Activated CD8-positive, alpha-beta memory T cell treated with anti-CD3 and anti-CD28 coated beads for 48 hours (primary cell): ENCODE results near the gene ADGRG3.
"Not testable (repeated sequence)": the region's sequence is repeated elsewhere in the genome, so short reads cannot be mapped to it uniquely, and the experiment has no call there.

Experiments
- DNase-seq, 3 experiments: peaks; one replicate each; pipeline ENCODE4 v3.0.0-alpha.2; 2020; ENCODE audit warnings: low read depth in 2 of 3, low spot score in 2 of 3

Gene ADGRG3

DNA sequence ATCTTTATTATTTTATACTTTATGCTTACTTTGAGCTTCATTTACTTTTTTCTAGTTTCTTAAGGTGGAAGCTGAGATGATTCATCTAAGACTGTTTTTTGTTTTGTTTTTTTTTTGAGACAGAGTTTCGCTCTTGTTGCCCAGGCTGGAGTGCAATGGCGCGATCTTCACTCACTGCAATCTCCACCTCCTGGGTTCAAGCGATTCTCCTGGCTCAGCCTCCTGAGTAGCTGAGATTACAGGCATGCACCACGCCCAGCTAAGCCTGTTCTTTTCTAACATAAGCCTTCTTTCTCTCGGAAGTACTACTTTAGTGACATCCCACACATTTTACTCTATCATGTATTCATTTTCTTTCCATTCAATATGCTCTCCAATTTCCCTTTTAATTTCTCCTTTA lies 44.5 kb downstream of the ADGRG3 start:
- not testable (repeated sequence) for DNase-seq

DNA sequence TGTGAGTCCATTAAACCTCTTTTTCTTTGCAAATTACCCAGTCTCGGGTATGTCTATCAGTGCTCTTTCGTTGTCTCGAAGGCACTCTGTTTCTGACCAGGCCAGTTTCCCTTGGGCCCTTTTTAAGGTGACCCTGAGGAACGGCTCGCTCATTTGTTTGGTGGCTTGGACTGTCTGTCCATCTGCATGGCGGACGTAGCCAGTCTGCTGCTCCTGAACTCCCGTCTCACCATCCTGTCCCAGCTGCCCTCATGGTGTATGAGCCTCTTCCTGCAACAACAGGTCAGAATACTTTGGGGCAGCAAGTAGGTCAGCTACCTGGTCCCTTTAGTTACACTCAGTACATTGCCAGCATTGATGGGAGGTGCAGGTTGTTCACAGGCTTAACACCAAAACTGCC lies 45.5 kb downstream of the ADGRG3 start:
- no peak for DNase-seq

DNA sequence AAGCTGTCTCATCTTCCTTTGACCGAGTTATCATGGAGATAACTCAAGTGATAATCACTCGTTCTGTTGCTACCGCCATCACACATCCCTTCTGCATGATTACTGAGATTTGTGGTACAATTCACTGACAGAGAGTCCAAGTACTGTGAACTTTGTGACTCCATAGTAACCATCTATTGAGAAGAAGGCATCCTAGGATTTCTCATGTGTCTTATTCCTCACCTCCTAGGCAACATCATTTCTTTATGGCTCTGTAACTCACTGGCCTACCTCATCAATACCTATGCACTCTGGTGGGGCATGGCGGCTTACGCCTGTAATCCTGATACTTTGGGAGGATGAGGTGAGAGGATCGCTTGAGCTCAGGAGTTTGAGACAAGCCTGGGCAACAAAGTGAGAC lies 45.9 kb downstream of the ADGRG3 start:
- DNase-seq: no peak

DNA sequence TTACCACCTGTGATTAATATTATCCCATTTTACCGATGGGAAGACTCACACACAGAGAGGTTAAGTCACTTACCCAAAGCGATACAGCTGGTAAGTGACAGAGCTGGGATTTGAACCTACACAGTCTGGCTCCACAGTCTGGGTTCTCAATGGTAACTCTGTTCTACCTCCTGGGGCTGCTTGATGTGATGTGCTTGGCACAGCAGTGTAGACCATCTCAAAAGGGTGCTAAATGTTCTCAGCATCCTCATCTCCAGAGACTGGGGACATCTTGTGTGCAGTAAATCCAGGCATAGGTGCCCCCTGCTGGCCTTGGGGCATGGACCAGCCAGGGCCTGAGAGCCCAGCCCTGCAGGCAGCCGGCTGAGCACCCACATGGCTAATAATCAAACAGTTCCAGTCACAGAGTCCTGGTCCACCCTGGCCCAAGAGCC lies 52.1 kb downstream of the ADGRG3 start:
- DNase-seq: peak in 1 of 3 experiments; percentile 23

DNA sequence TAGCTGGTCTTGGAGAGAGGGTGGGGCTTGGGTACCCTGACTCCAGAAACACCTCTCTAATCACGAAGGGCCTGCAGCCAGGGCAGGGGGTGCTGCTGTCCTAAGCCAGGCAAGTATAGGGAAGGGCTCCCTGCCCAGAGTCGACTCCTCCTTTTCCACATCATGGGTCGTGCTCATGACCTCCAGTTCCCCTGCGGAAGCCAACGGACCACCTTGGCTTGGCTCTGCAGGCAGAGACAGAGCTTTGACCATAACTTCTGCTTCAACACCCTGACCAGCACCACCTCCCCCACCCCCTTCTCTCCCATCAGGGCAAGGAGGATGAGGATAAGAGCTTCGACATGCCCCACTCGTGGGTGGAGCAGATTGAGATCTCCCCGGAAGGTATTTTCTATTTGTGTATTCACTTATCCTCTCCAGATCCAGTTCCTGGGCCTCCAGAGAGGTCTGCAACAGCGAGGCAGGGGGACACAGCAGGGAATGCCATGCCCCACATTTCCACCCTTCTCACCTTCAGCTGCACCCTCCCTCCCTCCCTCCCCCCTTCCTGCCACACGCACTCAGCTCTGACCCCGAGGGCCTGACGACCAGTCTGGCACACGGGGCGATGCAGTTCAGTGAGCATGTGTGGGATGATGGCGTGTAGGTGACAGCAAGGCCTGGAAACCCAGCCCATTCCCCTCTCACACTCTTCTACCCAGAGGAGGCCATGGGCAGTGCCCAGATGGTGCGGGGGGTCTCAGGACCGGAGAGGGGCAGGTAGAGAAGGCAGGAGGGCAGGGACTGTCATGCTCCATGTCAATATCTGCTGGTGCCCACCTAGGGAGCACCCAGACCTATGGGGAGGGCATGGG lies 53.5 kb downstream of the ADGRG3 start:
- no peak for DNase-seq

DNA sequence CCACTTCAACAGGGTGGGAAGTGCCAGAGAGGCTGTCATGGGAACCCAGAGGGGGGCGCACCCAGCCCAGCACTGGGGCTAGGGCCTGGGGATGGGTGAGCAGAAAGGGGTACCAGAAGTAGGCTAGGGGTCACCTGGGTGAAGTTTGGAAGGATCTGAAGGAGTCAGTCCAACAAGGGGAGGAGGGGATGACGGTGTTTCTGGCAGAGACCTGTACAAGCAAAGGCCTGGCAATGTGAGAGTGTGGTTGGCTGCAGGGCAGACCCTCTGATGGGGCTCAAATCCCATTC lies 54.0 kb downstream of the ADGRG3 start:
- DNase-seq: no peak

DNA sequence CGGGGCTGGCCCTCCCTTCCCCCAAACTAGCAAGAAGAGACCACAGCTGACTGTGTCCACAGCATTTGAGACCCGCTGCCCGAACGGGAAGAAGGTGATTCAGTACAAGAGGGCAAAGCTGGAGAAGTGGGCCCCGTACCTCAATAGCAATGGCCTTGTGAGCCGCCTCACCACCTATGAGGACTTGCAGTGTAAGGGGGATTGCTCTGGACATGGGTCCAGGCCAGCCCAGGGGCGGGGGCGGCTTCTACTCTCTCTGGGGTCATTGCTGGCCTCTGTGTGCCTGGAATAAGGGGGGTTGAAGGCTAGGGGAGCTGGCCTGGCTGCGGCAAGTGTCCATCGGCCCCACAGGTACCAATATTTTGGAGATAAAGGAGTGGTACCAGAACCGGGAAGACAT lies 54.5 kb downstream of the ADGRG3 start:
- no peak for DNase-seq

DNA sequence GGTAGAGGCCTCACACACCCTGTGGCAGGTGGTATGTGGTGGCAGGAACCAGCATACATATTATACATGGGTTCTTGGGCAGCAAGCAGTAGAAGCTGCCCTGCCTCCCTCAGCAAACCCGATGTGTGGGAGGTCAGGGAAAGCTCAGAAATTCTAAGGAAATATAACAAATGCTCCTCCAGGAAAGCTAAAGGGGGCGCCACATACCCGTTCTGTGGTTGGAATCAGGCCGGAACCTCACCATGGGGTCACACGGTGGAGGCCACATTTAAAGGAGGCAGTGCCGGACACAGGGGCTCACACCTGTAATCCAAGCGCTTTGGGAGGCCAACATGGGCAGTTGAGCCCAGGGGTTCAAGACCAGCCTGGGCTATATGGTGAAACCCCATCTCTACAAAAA lies 55.1 kb downstream of the ADGRG3 start:
- DNase-seq: no peak

DNA sequence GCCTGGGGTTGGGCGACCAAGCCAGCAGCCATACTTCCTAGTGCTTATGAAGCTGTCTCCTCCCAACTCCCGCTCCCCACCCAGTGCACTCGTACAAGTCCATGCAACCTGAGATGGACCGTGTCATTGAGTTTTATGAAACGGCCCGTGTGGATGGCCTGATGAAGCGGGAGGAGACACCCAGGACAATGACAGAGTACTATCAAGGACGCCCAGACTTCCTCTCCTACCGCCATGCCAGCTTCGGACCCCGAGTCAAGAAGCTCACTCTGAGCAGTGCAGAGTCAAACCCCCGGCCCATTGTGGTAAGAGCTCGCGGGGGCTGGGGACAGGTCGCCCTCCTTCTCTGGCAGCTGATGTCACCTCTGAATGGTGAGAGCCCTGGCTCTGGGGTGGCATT lies 56.4 kb downstream of the ADGRG3 start:
- DNase-seq: no peak

DNA sequence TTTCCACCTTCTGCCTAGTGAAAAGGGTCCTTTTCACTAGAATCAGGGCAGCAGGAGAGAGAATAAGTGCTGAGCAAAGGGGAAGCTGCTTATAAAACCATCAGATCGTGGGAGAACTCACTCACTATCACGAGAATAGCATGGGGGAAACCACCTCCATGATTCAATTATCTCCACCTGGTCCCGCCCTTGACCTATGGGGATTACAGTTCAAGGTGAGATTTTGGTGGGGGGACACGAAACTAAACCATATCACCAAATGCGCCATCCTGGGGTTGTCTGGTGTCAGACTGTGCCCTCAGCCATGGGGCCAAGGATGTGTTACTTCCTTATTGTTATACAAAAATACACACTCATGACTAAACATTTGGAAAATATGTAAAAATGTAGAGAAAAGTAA lies 57.0 kb downstream of the ADGRG3 start:
- no peak for DNase-seq

DNA sequence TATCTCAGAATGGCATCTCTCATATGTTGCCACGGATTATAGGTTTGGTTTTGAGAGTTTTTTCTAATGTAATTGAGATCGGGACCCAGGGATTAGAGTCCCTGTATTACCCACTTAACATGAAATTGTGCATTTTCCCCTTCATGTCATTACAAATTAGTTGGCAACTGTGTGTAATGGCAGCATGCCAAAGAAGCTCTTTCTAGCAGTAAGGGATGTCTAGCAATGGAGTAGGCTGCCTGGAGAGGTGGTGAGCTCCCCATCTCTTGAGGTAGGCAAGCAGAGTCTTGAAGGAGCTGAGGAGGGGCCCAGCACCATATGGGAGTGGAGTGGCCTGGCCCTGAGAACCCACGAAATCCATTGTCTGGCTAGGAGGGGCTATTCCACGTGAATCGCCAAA lies 57.4 kb downstream of the ADGRG3 start:
- DNase-seq: no peak

DNA sequence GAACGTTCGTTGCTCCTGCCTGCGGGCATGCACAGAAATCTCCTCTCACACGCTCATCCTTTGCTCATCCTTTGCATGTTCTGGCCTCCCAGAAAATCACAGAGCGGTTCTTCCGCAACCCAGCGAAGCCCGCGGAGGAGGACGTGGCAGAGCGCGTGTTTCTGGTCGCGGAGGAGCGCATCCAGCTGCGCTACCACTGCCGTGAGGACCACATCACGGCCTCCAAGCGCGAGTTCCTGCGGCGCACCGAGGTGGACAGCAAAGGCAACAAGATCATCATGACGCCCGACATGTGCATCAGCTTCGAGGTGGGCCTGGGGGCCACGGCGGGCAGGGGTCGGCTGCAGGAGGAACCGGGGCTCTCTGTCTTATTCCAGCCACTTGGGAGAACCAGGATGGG lies 57.9 kb downstream of the ADGRG3 start:
- no peak for DNase-seq

DNA sequence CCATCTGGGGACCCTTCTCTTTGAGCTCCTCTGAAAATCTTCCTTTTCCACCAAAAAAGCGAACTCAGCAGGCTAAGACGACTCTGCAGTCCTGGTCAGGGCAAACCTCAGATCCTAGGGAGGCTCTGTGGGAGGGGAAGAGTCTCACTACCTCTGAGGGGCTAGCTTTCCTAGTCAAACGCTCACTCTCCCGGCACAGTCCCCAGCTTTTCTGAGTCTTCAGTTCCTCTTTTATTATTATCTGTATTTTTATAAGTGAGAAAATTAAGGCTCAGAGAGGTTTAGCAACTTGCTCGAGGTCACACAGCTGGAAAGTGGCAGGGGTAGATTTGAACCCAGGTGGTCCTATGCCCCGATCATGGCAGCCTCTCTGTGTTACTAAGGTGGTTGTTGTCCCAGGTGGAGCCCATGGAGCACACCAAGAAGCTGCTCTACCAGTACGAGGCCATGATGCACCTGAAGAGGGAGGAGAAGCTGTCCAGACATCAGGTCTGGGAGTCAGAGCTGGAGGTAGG lies 58.4 kb downstream of the ADGRG3 start:
- no peak for DNase-seq

DNA sequence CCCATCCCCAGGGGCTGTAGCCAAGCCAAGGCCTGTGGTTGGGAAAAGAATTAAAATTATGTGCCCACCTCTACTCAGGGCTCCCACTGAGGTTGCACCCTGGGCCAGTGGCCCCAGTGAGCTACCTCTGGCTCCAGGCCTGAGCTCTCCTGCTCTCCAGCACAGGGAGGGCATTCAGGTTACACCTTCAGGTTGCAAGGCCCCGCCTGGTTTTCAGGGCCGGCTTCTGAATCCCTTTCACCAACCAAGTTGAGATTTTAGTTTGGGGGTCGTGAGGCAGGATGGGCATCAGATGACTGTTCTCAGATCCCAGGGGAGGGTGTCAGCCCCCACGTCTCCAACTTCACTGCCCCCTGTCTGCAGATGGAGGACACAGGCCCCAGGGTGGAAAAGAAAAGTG lies 59.5 kb downstream of the ADGRG3 start:
- no peak for DNase-seq

DNA sequence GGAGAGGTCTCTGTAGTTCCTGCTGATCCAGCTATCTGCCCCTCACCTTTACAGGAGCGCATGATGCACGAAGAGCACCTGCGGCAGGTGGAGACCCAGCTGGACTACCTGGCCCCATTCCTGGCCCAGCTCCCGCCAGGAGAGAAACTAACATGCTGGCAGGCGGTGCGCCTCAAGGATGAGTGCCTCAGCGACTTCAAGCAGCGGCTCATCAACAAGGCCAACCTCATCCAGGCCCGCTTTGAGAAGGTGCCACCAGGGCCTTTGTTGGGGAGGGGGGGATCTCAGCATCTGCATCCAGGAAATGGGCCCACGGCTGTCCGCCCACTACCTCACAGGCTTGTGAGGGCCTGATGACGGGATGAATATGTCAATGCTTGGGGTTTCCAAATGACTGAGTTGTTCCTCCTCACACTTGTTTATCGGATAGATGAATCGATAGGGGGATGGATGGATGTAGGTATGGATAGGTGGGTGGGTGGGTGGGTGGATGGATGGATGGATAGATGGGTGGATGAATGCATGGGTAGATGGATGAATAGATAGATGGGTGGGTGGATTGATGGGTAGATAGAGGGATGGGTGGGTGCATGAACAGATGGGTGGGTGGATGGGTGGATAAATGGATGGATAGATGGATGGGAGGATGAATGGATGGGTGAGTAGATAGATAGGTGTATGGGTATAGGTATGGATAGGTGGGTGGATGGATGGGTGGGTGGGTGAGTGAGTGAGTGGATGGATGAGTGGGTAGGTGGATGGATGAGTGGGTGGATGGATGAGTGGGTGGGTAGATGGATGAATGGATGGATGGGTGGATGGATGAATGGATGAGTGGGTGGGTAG lies 60.5 kb downstream of the ADGRG3 start:
- no peak for DNase-seq

DNA sequence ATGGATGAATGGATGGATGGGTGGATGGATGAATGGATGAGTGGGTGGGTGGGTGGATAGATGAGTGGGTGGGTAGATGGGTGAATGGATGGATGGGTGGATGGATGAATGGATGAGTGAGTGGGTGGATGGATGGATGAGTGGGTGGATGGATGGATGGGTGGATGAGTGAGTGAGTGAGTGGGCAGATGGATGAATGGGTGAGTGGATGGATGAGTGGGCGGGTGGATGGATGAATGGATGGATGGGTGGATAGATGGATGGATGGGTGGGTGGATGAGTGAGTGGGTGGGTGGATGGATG lies 61.0 kb downstream of the ADGRG3 start:
- no peak for DNase-seq

DNA sequence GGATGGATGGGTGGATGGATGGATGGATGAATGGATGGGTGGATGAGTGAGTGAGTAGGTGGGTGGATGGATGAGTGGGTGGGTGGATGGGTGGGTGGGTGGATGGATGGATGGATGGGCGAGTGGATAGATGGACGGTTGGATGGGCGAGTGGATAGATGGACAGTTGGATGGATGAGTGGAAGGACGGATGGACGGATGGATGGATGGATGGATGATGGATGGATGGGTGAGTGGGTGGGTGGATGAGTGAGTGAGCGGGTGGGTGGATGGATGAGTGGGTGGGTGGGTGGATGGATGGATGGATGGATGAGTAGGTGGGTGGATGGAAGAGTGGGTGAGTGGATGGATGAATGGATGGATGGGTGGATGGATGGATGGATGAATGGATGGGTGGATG lies 61.7 kb downstream of the ADGRG3 start:
- DNase-seq: not testable (repeated sequence)

DNA sequence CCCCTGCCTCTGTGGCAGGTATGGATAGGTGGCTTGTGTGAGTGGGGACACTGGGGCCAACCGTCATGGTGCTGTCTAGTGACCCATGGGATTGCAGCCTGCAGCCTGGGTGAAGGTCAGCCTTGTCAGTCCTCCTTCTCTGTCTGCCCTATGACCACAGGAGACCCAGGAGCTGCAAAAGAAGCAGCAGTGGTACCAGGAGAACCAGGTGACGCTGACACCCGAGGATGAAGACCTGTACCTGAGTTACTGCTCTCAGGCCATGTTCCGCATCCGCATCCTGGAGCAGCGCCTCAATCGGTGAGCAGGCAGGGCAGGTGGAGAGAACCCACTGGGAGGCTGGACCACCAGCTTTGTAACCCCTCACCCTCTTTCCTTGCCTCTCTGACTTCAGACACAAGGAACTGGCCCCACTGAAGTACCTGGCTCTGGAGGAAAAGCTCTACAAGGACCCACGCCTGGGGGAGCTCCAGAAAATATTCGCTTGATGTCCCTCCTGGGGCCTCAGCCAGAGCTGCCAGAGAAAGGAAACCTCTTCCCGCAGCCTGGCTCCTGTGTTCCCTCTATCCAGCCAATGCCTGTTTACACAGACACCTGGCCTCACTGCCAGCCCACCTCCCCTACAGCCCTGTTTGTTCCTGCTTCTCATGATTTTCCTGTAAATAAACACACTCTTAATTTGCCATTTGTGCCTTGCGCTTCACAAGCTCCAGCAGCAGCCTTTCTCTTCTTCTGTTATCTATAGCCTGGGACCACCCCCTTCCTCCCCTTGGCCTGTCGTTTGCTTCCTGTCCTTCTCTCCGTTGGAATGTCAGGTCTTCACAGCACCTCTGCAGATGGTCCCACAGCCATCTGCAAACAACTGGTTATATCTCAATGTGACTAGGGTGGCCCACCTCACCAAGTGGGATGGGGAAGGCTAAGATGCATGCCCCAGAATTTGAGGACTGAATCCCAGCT lies 62.9 kb downstream of the ADGRG3 start:
- DNase-seq: no peak

DNA sequence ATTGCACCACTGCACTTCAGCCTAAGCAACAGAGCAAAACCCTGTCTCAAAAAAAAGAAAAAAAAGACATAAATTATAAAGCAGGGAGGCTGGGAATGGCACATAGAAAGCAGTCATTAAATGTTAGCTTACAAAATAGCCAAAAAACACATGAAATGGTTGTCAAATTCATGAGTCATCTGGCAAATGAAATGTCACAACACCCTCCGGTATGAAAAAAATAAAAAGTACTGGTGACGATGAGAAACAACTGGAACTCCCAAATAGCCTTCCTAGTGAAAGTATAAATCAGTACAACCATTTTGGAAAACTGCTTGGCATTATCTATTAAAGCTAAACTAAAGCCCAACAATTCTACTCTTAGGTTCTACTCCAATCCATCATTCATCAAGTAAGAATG lies 63.9 kb downstream of the ADGRG3 start:
- DNase-seq: no peak

DNA sequence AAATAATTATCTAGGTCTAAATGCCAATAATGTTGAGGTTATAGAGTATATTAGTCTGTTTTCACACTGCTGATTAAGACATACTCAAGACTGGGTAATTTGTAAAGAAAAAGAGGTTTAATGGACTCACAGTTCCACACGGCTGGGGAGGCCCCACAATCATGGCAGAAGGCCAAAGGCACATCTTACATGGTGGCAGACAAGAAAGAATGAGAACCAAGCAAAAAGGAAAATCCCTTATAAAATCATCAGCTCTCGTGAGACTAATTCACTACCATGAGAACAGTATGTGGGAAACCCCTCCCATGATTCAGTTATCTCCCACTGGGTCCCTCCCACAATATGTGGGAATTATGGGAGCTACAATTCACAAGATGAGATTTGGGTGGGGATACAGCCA lies 64.6 kb downstream of the ADGRG3 start:
- no peak for DNase-seq

DNA sequence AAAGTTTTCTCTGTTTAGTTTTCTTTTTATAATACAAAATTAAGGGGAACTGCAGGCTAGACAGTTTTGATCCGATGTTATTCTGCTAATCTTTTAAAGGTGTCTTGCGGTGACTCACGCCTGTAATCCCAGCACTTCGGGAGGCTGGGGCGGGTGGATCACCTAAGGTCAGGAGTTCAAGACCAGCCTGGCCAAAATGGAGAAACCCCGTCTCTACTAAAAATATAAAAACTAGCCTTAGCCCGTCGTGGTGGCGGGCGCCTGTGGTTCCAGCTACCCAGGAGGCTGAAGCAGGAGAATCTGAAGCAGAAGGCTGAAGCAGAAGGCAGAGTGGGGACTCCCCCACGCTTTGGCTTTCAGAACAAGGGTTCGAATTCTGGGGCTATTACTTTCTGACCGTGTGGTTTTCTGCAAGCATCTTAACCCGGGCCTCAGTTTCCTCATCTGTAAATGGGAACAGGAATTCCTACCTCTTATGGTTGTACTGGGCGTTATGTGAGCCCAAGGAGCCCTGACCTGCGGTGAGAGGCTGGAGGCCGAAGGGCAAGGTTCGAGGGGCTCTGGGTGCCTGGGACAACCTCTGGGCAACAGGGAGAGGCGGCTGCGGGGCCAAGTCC lies 66.3 kb downstream of the ADGRG3 start:
- DNase-seq: no peak
